HepG2 (cell line): Measurements from ENCODE around the gene ODAD4. TPM values are rescaled to one million over a fixed set of nuclear protein-coding genes. Genes with fewer than 3 reads are reported as not detected.

Experiments
- BRD4 ChIP-seq: sonication (generic); formaldehyde crosslinking; IDR thresholded peaks from 2 replicates; pipeline ENCODE4 v1.4.0; 2020; ENCODE audit warnings: missing genetic modification reagents
- GABPA ChIP-seq, 2 experiments: IDR thresholded peaks; 2 replicates each; pipeline ENCODE4 v1.6.1; 2011 to 2016; ENCODE audit warnings: low read depth in 2 of 2, low read length in 1 of 2, missing biosample characterization in 1 of 2, missing genetic modification characterization in 1 of 2
- HCFC1 ChIP-seq: fragments of 150-350 bp; IDR thresholded peaks from 2 replicates; pipeline ENCODE4 v1.6.1; 2014; ENCODE audit warnings: low read depth, low read length
- KAT7 ChIP-seq: IDR thresholded peaks from 2 replicates; pipeline ENCODE4 v1.6.1; 2018; ENCODE audit warnings: borderline replicate concordance, missing compliant biosample characterization
- SAP130 ChIP-seq: IDR thresholded peaks from 2 replicates; pipeline ENCODE4 v1.6.1; 2016; ENCODE audit warnings: low read depth
- SP4 ChIP-seq: sonication (generic); formaldehyde crosslinking; IDR thresholded peaks from 2 replicates; pipeline ENCODE4 v1.8.1; 2023; ENCODE audit warnings: mild to moderate bottlenecking, missing genetic modification reagents
- TARDBP ChIP-seq: sonication (generic); formaldehyde crosslinking; IDR thresholded peaks from 2 replicates; pipeline ENCODE4 v1.8.0; 2022; ENCODE audit warnings: mild to moderate bottlenecking, missing genetic modification reagents
- TBX3 ChIP-seq: fragments of 450-650 bp; IDR thresholded peaks from 2 replicates; pipeline ENCODE4 v1.6.1; 2017; ENCODE audit warnings: antibody characterized with exemption, mild to moderate bottlenecking, inconsistent platforms, borderline replicate concordance
- TCF12 ChIP-seq, 2 experiments: fragments of 450-650 bp in 1 of 2; sonication (generic) in 1 of 2; formaldehyde crosslinking in 1 of 2; IDR thresholded peaks; 2 replicates each; pipeline versions ENCODE4 v1.6.1 to v1.8.0; 2017 to 2022; ENCODE audit warnings: antibody characterized with exemption in 1 of 2, mild to moderate bottlenecking in 1 of 2, missing genetic modification reagents in 1 of 2, moderate library complexity in 1 of 2
- TOE1 ChIP-seq: sonication (generic); formaldehyde crosslinking; IDR thresholded peaks from 2 replicates; pipeline ENCODE4 v1.4.0; 2020; ENCODE audit warnings: mild to moderate bottlenecking, missing genetic modification reagents
- ZBTB38 ChIP-seq: sonication (generic); formaldehyde crosslinking; IDR thresholded peaks from 2 replicates; pipeline ENCODE4 v1.5.1; 2020; ENCODE audit warnings: mild to moderate bottlenecking, missing genetic modification reagents
- ZBTB7B ChIP-seq: sonication (generic); formaldehyde crosslinking; IDR thresholded peaks from 2 replicates; pipeline ENCODE4 v1.4.0; 2020; ENCODE audit warnings: missing genetic modification reagents
- ZFP36L1 ChIP-seq: sonication (generic); formaldehyde crosslinking; IDR thresholded peaks from 2 replicates; pipeline ENCODE4 v1.8.0; 2022; ENCODE audit warnings: mild to moderate bottlenecking, missing genetic modification reagents, moderate library complexity
- ZNF382 ChIP-seq: sonication (generic); formaldehyde crosslinking; IDR thresholded peaks from 2 replicates; pipeline ENCODE4 v1.5.0; 2020; ENCODE audit warnings: missing genetic modification reagents, mild to moderate bottlenecking, borderline replicate concordance
- ZNF792 ChIP-seq: IDR thresholded peaks from 2 replicates; pipeline ENCODE4 v1.6.1; 2016
- polyA plus RNA-seq, 8 experiments: library from polyadenylated mRNA; depleted of rRNA in 3 of 8; stranded (reverse) in 7 of 8; unstranded in 1 of 8; fragments of >200 nt; fragmentation: Illumina TruSeq in 4 of 8; extraction: Trizol in 4 of 8; gene quantifications; 2 replicates each; pipeline versions ENCODE4 v1.2.1 to v1.2.3, GENCODE V29; 2011 to 2016; ENCODE audit warnings: low read depth in 4 of 8, missing spikeins in 1 of 8, mixed read lengths in 1 of 8; ENCODE audit not compliant: insufficient read depth in 1 of 8
- total RNA-seq, 5 experiments: library from RNA; depleted of rRNA; stranded (reverse); fragments of >200 nt; fragmentation: Illumina TruSeq; extraction: Trizol; gene quantifications; 2 replicates each; pipeline ENCODE4 v1.2.3, GENCODE V29; 2016; ENCODE audit warnings: low read depth in 1 of 5
- TF ChIP-seq, protein P1 (sequence below): sonication (generic); IDR thresholded peaks from 2 replicates; pipeline ENCODE4 v1.6.1; 2016; ENCODE audit warnings: low read depth, borderline replicate concordance
- TF ChIP-seq, protein P2 (sequence below): sonication (generic); formaldehyde crosslinking; IDR thresholded peaks from 2 replicates; pipeline ENCODE4 v1.5.1; 2020; ENCODE audit warnings: mild to moderate bottlenecking, missing genetic modification reagents, moderate library complexity
- TF ChIP-seq, protein P3 (sequence below): sonication (generic); formaldehyde crosslinking; IDR thresholded peaks from 2 replicates; pipeline ENCODE4 v1.9.0; 2022; ENCODE audit warnings: missing genetic modification reagents, mild to moderate bottlenecking, borderline replicate concordance

ODAD4 gene
- total and polyA plus RNA-seq, 2 of the 13 experiments (the other 11 are each of a cell fraction or from before 2014, with no cell fraction given) = 0.48 to 0.53 TPM

DNA sequence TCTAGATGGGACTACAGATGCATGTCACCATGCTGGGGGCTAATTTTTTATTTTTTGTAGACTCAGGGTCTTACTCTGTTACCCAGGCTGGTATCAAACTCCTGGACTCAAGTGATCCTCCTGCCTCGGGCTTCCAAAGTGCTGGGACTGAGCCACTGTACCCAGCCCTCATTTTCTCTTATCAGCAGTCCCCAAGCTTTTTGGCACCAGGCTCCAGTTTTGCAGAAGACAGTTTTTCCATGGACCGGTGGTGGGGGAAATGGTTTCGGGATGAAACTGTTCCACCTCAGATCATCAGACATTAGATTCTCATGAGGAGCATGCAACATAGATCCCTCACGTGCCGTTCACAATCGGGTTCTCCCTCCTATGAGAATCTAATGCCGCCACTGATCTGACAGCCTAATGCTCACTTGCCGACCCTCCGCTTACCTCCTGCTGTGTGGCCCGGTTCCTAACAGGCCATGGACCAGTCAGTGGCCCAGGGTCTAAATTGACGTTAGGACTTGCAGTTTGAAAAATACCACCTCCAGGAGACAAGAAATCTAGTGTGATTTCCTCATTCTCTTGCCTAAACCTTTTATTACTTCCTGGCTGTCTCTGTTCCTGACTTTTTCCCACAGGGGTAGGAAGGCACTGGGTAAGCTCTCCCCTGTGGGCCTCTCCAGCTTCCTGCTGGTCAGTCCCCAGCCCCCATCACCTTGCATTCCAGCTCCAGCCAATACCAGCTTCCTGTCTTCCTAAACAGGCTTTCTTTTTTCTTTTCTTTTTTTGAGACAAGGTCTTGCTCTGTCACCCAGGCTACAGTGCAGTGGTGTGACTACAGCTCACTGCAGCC, 26.8 kb downstream of the ODAD4 start (continued):
- no peak for TF ChIP-seq ZNF382 (CRISPR knock-in tag)
- peak; percentile 65 for TF ChIP-seq SAP130 (CRISPR knock-in tag)
- peak; percentile 73; the same call in 1 of the 2 replicates for TF ChIP-seq TARDBP (CRISPR knock-in tag)
- TF ChIP-seq, protein P1, sequence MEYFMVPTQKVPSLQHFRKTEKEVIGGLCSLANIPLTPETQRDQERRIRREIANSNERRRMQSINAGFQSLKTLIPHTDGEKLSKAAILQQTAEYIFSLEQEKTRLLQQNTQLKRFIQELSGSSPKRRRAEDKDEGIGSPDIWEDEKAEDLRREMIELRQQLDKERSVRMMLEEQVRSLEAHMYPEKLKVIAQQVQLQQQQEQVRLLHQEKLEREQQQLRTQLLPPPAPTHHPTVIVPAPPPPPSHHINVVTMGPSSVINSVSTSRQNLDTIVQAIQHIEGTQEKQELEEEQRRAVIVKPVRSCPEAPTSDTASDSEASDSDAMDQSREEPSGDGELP = peak; percentile 50; the same call in 1 of the 2 replicates
- no peak for TF ChIP-seq GABPA (IDR thresholded peaks at IDR 0.05; ENCODE audit: low read depth, low read length)
- peak; percentile 61 for TF ChIP-seq GABPA (CRISPR knock-in tag; IDR thresholded peaks at IDR 0.05; ENCODE audit: low read depth)
- TF ChIP-seq KAT7 (CRISPR knock-in tag) = no peak
- 0 out of 2 replicates have a peak, but pooled peaks have one; percentile 25 for TF ChIP-seq SP4 (CRISPR knock-in tag)
- peak; percentile 67 for TF ChIP-seq ZBTB7B (CRISPR knock-in tag)
- TF ChIP-seq HCFC1 = no peak
- no peak for TF ChIP-seq TCF12 (IDR thresholded peaks at IDR 0.05)
- TF ChIP-seq TCF12 (CRISPR knock-in tag; IDR thresholded peaks at IDR 0.05) = 0 out of 2 replicates have a peak, but pooled peaks have one; percentile 63
- TF ChIP-seq ZBTB38 = peak; percentile 71; the same call in 1 of the 2 replicates
- TF ChIP-seq, protein P2, sequence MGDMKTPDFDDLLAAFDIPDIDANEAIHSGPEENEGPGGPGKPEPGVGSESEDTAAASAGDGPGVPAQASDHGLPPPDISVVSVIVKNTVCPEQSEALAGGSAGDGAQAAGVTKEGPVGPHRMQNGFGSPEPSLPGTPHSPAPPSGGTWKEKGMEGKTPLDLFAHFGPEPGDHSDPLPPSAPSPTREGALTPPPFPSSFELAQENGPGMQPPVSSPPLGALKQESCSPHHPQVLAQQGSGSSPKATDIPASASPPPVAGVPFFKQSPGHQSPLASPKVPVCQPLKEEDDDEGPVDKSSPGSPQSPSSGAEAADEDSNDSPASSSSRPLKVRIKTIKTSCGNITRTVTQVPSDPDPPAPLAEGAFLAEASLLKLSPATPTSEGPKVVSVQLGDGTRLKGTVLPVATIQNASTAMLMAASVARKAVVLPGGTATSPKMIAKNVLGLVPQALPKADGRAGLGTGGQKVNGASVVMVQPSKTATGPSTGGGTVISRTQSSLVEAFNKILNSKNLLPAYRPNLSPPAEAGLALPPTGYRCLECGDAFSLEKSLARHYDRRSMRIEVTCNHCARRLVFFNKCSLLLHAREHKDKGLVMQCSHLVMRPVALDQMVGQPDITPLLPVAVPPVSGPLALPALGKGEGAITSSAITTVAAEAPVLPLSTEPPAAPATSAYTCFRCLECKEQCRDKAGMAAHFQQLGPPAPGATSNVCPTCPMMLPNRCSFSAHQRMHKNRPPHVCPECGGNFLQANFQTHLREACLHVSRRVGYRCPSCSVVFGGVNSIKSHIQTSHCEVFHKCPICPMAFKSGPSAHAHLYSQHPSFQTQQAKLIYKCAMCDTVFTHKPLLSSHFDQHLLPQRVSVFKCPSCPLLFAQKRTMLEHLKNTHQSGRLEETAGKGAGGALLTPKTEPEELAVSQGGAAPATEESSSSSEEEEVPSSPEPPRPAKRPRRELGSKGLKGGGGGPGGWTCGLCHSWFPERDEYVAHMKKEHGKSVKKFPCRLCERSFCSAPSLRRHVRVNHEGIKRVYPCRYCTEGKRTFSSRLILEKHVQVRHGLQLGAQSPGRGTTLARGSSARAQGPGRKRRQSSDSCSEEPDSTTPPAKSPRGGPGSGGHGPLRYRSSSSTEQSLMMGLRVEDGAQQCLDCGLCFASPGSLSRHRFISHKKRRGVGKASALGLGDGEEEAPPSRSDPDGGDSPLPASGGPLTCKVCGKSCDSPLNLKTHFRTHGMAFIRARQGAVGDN = peak; percentile 32; the same call in 1 of the 2 replicates
- 0 out of 2 replicates have a peak, but pooled peaks have one; percentile 15 for TF ChIP-seq ZNF792 (CRISPR knock-in tag)
- TF ChIP-seq, protein P3, sequence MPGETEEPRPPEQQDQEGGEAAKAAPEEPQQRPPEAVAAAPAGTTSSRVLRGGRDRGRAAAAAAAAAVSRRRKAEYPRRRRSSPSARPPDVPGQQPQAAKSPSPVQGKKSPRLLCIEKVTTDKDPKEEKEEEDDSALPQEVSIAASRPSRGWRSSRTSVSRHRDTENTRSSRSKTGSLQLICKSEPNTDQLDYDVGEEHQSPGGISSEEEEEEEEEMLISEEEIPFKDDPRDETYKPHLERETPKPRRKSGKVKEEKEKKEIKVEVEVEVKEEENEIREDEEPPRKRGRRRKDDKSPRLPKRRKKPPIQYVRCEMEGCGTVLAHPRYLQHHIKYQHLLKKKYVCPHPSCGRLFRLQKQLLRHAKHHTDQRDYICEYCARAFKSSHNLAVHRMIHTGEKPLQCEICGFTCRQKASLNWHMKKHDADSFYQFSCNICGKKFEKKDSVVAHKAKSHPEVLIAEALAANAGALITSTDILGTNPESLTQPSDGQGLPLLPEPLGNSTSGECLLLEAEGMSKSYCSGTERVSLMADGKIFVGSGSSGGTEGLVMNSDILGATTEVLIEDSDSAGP = 0 out of 2 replicates have a peak, but pooled peaks have one; percentile 13
- no peak for TF ChIP-seq ZFP36L1 (CRISPR knock-in tag)
- TF ChIP-seq TBX3 = no peak
- no peak for TF ChIP-seq TOE1 (CRISPR knock-in tag)
- TF ChIP-seq BRD4 (CRISPR knock-in tag) = peak; percentile 49; the same call in 1 of the 2 replicates
